Hepatocyte (in vitro differentiated cells): ENCODE measurements around the gene WNT1.

Source experiments
- EZH2 ChIP-seq: fragments of 200-600 bp; sonication (generic); IDR thresholded peaks from 2 replicates; pipeline ENCODE4 v1.6.1; 2016; ENCODE audit warnings: antibody characterized with exemption, mild to moderate bottlenecking, borderline replicate concordance
- EZH2phosphoT487 ChIP-seq: fragments of 200-600 bp; sonication (generic); IDR thresholded peaks from one replicate; pipeline ENCODE4 v1.6.1; 2018; ENCODE audit warnings: antibody characterized with exemption, mild to moderate bottlenecking, low read depth, moderate library complexity; ENCODE audit not compliant: unreplicated experiment, severe bottlenecking
- TF ChIP-seq, protein P1 (sequence below): fragments of 200-600 bp; sonication (generic); IDR thresholded peaks from 2 replicates; pipeline ENCODE4 v1.5.1; 2016; ENCODE audit warnings: antibody characterized with exemption, mild to moderate bottlenecking; ENCODE audit not compliant: poor library complexity

DNA sequence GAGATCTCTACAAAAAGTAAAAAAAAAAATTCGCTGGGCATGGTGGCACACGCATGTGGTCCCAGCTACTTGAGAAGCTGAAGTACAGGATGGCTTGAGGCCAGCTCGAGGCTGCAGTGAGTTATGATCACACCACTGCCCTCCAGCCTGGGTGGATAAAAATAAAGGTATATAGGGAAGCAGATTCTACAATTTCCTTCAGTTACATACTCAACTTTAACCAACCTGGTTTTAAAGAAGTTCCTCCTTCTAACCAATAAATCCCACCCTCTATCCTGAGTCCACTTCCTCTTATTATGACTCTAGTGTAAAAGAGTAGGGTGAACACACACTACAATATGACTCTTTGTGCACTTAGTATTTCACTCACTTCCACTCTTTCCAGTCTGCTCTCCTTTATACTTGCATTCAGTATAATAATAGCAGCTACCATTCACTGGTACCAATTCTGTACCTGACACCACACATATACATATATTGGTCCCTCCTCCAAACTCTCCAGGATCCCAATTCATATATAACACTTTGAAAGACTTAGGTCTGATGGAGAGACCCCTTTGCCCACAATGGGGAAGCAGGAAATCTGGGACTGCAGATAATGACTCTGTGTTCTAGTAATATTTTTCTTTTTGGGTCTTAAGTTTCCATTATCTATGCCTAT, 23.2 kb upstream of the WNT1 start:
- TF ChIP-seq EZH2 = no peak
- TF ChIP-seq, protein P1, sequence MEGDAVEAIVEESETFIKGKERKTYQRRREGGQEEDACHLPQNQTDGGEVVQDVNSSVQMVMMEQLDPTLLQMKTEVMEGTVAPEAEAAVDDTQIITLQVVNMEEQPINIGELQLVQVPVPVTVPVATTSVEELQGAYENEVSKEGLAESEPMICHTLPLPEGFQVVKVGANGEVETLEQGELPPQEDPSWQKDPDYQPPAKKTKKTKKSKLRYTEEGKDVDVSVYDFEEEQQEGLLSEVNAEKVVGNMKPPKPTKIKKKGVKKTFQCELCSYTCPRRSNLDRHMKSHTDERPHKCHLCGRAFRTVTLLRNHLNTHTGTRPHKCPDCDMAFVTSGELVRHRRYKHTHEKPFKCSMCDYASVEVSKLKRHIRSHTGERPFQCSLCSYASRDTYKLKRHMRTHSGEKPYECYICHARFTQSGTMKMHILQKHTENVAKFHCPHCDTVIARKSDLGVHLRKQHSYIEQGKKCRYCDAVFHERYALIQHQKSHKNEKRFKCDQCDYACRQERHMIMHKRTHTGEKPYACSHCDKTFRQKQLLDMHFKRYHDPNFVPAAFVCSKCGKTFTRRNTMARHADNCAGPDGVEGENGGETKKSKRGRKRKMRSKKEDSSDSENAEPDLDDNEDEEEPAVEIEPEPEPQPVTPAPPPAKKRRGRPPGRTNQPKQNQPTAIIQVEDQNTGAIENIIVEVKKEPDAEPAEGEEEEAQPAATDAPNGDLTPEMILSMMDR = no peak
- no peak for TF ChIP-seq EZH2phosphoT487
